GM23248 (cell line): ENCODE data around the gene MPRIP.

ENCODE experiments used
- EZH2 ChIP-seq: fragments of 200-600 bp; sonication (generic); IDR thresholded peaks from 2 replicates; pipeline ENCODE4 v1.6.1; 2018; ENCODE audit warnings: antibody characterized with exemption, mild to moderate bottlenecking; ENCODE audit not compliant: insufficient read depth, poor library complexity, severe bottlenecking
- EZH2phosphoT487 ChIP-seq: fragments of 200-600 bp; sonication (generic); IDR thresholded peaks from 2 replicates; pipeline ENCODE4 v1.6.1; 2018; ENCODE audit warnings: antibody characterized with exemption, moderate library complexity, mild to moderate bottlenecking, low read depth; ENCODE audit not compliant: insufficient read depth

DNA sequence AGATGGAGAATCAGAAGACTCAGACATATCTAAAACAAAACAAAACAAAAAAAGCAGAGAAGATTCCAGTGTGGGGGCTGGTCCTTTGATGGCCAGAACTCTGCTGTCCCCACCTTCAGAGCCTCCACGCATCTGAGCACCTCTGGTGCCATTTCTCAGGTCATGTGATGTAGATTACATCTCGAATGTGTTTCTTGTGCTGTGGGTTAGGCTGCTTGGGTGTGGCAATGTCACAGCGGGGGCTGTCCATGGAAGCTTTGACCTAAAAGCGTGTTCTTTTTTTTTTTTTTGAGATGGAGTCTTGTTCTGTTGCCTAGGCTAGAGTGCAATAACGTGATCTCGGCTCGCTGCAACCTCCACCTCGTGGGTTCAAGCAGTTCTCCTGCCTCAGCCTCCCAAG lies 112.7 kb downstream of the MPRIP start:
- TF ChIP-seq EZH2 (no peak), EZH2phosphoT487 (no peak)
